K562 (cell line): ENCODE results near the gene HCST. TPM values are rescaled to one million over a fixed set of nuclear protein-coding genes. Genes with fewer than 3 reads are reported as not detected.
A peak's percentile ranks its signal among the peaks of the same experiment; 100 is the strongest.

Experiments
- ATAC-seq: fragments of 200-7000 bp; cut with Tn5 transposase; 3 replicates; pipeline ENCODE4 v1.9.1; 2020; ENCODE audit warnings: moderate library complexity
- BruUV-seq: library from RNA; stranded (reverse); fragments of 400-500 nt; replicated peaks from 2 replicates; lab custom pipeline; 2021; lab: Mats Ljungman, UMichigan
- CTCF ChIA-PET: fragments of 300-600 bp; formaldehyde crosslinking; extraction: SDS; loops from one replicate; lab custom pipeline; 2021; ENCODE audit warnings: low intra/inter-chr PET ratio; lab: Yijun Ruan, JAX
- POLR2A ChIA-PET: fragments of 300-600, 350-650 bp; sonication (Branson Sonifier 250); formaldehyde crosslinking; extraction: SDS; loops from one replicate; lab custom pipeline; 2021; ENCODE audit warnings: antibody characterized with exemption, inconsistent platforms; lab: Yijun Ruan, JAX
- DNase-seq, 4 experiments: peaks; one replicate each; pipeline versions ENCODE4 v3.0.0 to v3.0.0-alpha.2; 2011 to 2018; ENCODE audit warnings: low spot score in 3 of 4, mixed read lengths in 3 of 4; ENCODE audit errors: extremely low read depth in 1 of 4
- FAIRE-seq: peaks from 2 replicates; lab custom pipeline; 2011; peaks lifted over from hg19 to GRCh38; lab: Jason Lieb, UNC
- H2AFZ ChIP-seq: 2 replicates; pipeline ENCODE4 v1.6.0; 2011; ENCODE audit warnings: low read depth, low read length, control low read depth, inconsistent platforms
- H3K27ac ChIP-seq: fragments of 200-600 bp; 3 replicates; pipeline ENCODE4 v1.8.0; 2011; ENCODE audit warnings: low read depth, mild to moderate bottlenecking, control low read depth, inconsistent platforms, low read length, moderate library complexity, mixed read lengths; ENCODE audit errors: extremely low read depth
- H3K27me3 ChIP-seq, 2 experiments: fragments of 300-600 bp in 1 of 2; 2 replicates in 1 of 2; 3 replicates in 1 of 2; pipeline versions ENCODE4 v1.6.0 to v1.8.0; 2011; ENCODE audit warnings: inconsistent platforms in 2 of 2, low read length in 2 of 2, mild to moderate bottlenecking in 1 of 2, mixed read lengths in 1 of 2, moderate library complexity in 1 of 2; ENCODE audit not compliant: control insufficient read depth in 2 of 2, insufficient read depth in 2 of 2
- H3K36me3 ChIP-seq: fragments of 300-600 bp; 3 replicates; pipeline ENCODE4 v1.8.0; 2011; ENCODE audit warnings: mild to moderate bottlenecking, low read length, inconsistent platforms; ENCODE audit not compliant: control insufficient read depth, insufficient read depth
- H3K4me1 ChIP-seq, 2 experiments: fragments of 200-600 bp in 1 of 2; replicated peaks in 1 of 2; 2 replicates in 1 of 2; 3 replicates in 1 of 2; pipeline versions ENCODE4 v1.5.1 to v1.8.0; 2011; ENCODE audit warnings: inconsistent platforms in 2 of 2, low read length in 2 of 2, mild to moderate bottlenecking in 1 of 2, mixed read lengths in 1 of 2, moderate library complexity in 1 of 2; ENCODE audit not compliant: control insufficient read depth in 2 of 2, insufficient read depth in 2 of 2
- H3K4me2 ChIP-seq: 2 replicates; pipeline ENCODE4 v1.6.1; 2011; ENCODE audit warnings: low read length, control low read depth, inconsistent platforms, mixed read lengths; ENCODE audit not compliant: insufficient read depth
- H3K4me3 ChIP-seq: fragments of 200-600 bp; sonication (generic), shearing (Covaris generic); 2 replicates; pipeline ENCODE4 v1.5.1; 2016; ENCODE audit warnings: control low read depth, inconsistent platforms
- H3K79me2 ChIP-seq: fragments of 200-600 bp; 3 replicates; pipeline ENCODE4 v1.8.0; 2011; ENCODE audit warnings: low read length, inconsistent platforms; ENCODE audit not compliant: control insufficient read depth, insufficient read depth
- H3K9ac ChIP-seq, 2 experiments: 2 replicates each; pipeline versions ENCODE4 v1.6.0 to v1.6.1; 2011; ENCODE audit warnings: low read depth in 2 of 2, low read length in 2 of 2, control low read depth in 1 of 2, inconsistent platforms in 1 of 2, mild to moderate bottlenecking in 1 of 2, mixed read lengths in 1 of 2; ENCODE audit not compliant: insufficient read depth in 1 of 2
- H3K9me1 ChIP-seq: one replicate; pipeline ENCODE4 v1.6.0; 2011; ENCODE audit warnings: inconsistent platforms, mild to moderate bottlenecking, low read length, moderate library complexity; ENCODE audit not compliant: control insufficient read depth, insufficient read depth
- H3K9me3 ChIP-seq: replicated peaks from 2 replicates; pipeline ENCODE4 v1.5.1; 2011; ENCODE audit warnings: low read depth, low read length, inconsistent platforms; ENCODE audit not compliant: control insufficient read depth, insufficient read depth
- H4K20me1 ChIP-seq: replicated peaks from 2 replicates; pipeline ENCODE4 v1.6.1; 2011; ENCODE audit warnings: low read length, inconsistent platforms, mixed read lengths; ENCODE audit not compliant: control insufficient read depth, insufficient read depth
- BCOR ChIP-seq: fragments of 450-650 bp; IDR thresholded peaks from 2 replicates; pipeline ENCODE4 v1.6.1; 2016
- CC2D1A ChIP-seq: fragments of 450-650 bp; IDR thresholded peaks from 2 replicates; pipeline ENCODE4 v1.6.1; 2017; ENCODE audit warnings: mild to moderate bottlenecking
- CHD2 ChIP-seq: IDR thresholded peaks from 2 replicates; pipeline ENCODE4 v1.6.1; 2011; ENCODE audit warnings: low read depth, low read length
- DACH1 ChIP-seq: fragments of 450-650 bp; IDR thresholded peaks from 2 replicates; pipeline ENCODE4 v1.6.1; 2018; ENCODE audit not compliant: partially characterized antibody
- ZNF121 ChIP-seq: sonication (generic); formaldehyde crosslinking; conservative IDR thresholded peaks from 2 replicates; pipeline ENCODE4 v1.8.0; 2022; ENCODE audit warnings: missing genetic modification reagents
- WGBS: fragments of 100-300 bp; shearing (Covaris generic); methylation state at CpG from one replicate; pipeline ENCODE4 v1.1.6; 2016; ENCODE audit warnings: low coverage, mixed read lengths; ENCODE audit not compliant: insufficient coverage; ENCODE audit errors: missing lambda C conversion rate; 5-methylcytosine and 5-hydroxymethylcytosine counted together
- in situ Hi-C: fragments of 300-500 bp; cut with MboI; formaldehyde crosslinking; loops from 4 replicates; pipeline ENCODE4 v1.15.0; 2018; ENCODE audit warnings: inconsistent platforms, mixed read lengths
- intact Hi-C: fragments of 100-400 bp; cut with micrococcal nuclease; formaldehyde crosslinking; loops from 2 replicates; pipeline ENCODE4 v1.14.2; 2022
- polyA plus RNA-seq, 8 experiments: library from polyadenylated mRNA; depleted of rRNA in 4 of 8; stranded (reverse) in 5 of 8; unstranded in 3 of 8; fragments of >200 nt; fragmentation: Nextera tagmentation in 2 of 8; fragmentation: Illumina TruSeq in 1 of 8; extraction: Ambion mirVana in 2 of 8; extraction: Trizol in 1 of 8; gene quantifications; 2 replicates each; pipeline versions ENCODE4 v1.2.1 to v1.2.3, GENCODE V29; 2011 to 2014; ENCODE audit warnings: inconsistent platforms in 1 of 8, missing spikeins in 1 of 8
- total RNA-seq, 7 experiments: library from RNA; depleted of rRNA in 6 of 7; stranded (reverse); fragments of >200 nt in 6 of 7; fragmentation: Illumina TruSeq in 2 of 7; extraction: Trizol in 2 of 7; gene quantifications; 2 replicates each; pipeline versions ENCODE4 v1.2.1 to v1.2.3, GENCODE V29; 2011 to 2021; ENCODE audit warnings: low replicate concordance in 1 of 7

The HCST gene
- total and polyA plus RNA-seq, 9 of the 15 experiments (the other 6 are each of a cell fraction or from before 2014, with no cell fraction given) = 0.29 to 1.9 (median 0.95) TPM; not detected in 2

DNA sequence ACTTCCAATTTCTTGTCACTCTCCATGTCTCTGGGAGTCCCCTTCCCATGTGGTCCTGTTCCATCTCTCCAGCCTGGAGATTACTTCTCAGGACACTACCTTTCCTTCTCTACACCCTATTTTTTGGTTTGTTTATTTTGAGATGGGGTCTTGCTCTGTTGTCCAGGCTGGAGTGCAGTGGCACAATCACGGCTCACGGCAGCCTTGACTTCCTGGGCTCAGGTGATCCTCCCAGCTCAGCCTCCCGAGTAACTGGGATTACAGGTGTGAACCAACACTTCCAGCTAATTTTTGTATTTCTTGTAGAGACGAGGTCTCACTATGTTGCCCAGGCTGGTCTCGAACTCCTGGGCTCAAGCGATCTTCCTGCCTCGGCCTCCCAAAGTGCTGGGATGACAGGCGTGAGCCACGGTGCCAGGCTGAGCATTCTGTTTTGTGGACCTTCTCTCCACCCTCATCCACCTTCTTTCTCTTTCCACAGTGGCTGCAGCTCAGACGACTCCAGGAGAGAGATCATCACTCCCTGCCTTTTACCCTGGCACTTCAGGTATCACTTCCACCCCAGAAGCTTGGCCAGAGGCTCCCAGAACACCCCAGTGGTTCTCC is 644 bp downstream of the HCST start:
- Histone ChIP-seq H4K20me1 (no peaks in the 10 kb centered on the region), H2AFZ (peak overlapping the region; percentile 81), H3K9me1 (no peaks in the 10 kb centered on the region), H3K27ac (peak overlapping the region; percentile 9; the same call in 1 of the 3 replicates), H3K4me2 (peak overlapping the region; percentile 77), H3K9ac (peak overlapping the region; percentile 21 to 61; a peak in 3 of 4 replicates), H3K36me3 (peaks cover 3% of the 10 kb centered on the region; the same call in 1 of the 3 replicates), H3K9me3 (no peaks in the 10 kb centered on the region), H3K79me2 (peaks cover 19% of the 10 kb centered on the region; the same call in 2 of the 3 replicates), H3K4me3 (peak overlapping the region; percentile 36), H3K27me3 (no peaks in the 10 kb centered on the region), H3K4me1 (peaks cover 28 to 50% of the 10 kb centered on the region in 2 experiments)
- intact Hi-C loops (no loop called here), in situ Hi-C loops (no loop called here)
- FAIRE-seq (peak; percentile 15), ATAC-seq (no peak), DNase-seq (no peak)
- WGBS = 44% methylated on average over 9 of the region's 10 CpGs
- ChIA-PET POLR2A (no interaction called here), CTCF (no interaction called here)
- TF ChIP-seq CHD2 (no peak), DACH1 (no peak), ZNF121 (CRISPR knock-in tag) (peak; percentile 88), BCOR (0 out of 2 replicates have a peak, but pooled peaks have one; percentile 28), CC2D1A (no peak)
- BruUV-seq = no TSS peak
